ENCODE measurements around the gene QKI. TPM values are rescaled to one million over a fixed set of nuclear protein-coding genes. Genes with fewer than 3 reads are reported as not detected.

The QKI gene
- total and polyA plus RNA-seq, 2 of the 8 experiments (the other 6 are each of a cell fraction or from before 2014, with no cell fraction given) = 181 to 183 TPM

GRCh38 chr6:163413345-163414116, 987 bp upstream of the QKI start:
- ChIA-PET CTCF (ENCODE audit: partially characterized antibody) (interaction anchor here (0.6 kb wide), 1 partner anchor 241 kb away, joined by 3 read pairs; no protein-coding TSS in a partner anchor), POLR2A (ENCODE audit: partially characterized antibody) (no interaction called here)
- H2BK12ac ChIP-seq (ENCODE audit: low read depth, low read length) = no peak overlapping the region
- peak overlapping the region; percentile 3 to 47 (median 24); a peak in 6 of 7 replicates for H3K9ac ChIP-seq (replicated peaks in 1 of 4; ENCODE audit: extremely low read depth in 1 of 4, low read depth in 3 of 4, low read length in 3 of 4)
- no peaks in the 10 kb centered on the region for H3K36me3 ChIP-seq (ENCODE audit: control insufficient read depth in 2 of 4, insufficient read depth in 4 of 4, low read length in 3 of 4)
- peak in 1 of 2 experiments; percentile 93 for DNase-seq (ENCODE audit: low read depth in 1 of 2, low spot score in 2 of 2)
- H3K23me2 ChIP-seq (ENCODE audit: low read depth, low read length) = peaks cover 8% of the 10 kb centered on the region; the same call in 1 of the 2 replicates
- no peak overlapping the region for H3K14ac ChIP-seq (ENCODE audit: insufficient read length)
- peak overlapping the region; percentile 87; the same call in 1 of the 2 replicates for H3K27ac ChIP-seq (ENCODE audit: low read depth, low read length)
- H2BK15ac ChIP-seq (ENCODE audit: low read length) = no peak overlapping the region
- H4K8ac ChIP-seq (ENCODE audit: extremely low read depth, insufficient read depth, low read length) = peak overlapping the region; percentile 92
- H2BK5ac ChIP-seq (ENCODE audit: low read depth, low read length) = peak overlapping the region; percentile 72; the same call in 1 of the 2 replicates
- H2AK5ac ChIP-seq (ENCODE audit: low read depth, low read length) = no peak overlapping the region
- H2BK20ac ChIP-seq (ENCODE audit: low read length) = no peak overlapping the region
- H2AFZ ChIP-seq (ENCODE audit: low read length) = no peak overlapping the region
- H3K18ac ChIP-seq (ENCODE audit: extremely low read depth, low read length) = peak overlapping the region; percentile 91
- H3K79me2 ChIP-seq (ENCODE audit: control insufficient read depth in 1 of 2, insufficient read depth in 2 of 2, low read length in 2 of 2) = peaks cover 3 to 36% of the 10 kb centered on the region in 2 experiments; a peak in 3 of 4 replicates
- H4K91ac ChIP-seq (replicated peaks; ENCODE audit: insufficient read length, low read length) = peak overlapping the region; percentile 93
- no peaks in the 10 kb centered on the region; a peak in 1 of 7 replicates for H3K27me3 ChIP-seq (replicated peaks in 1 of 4; ENCODE audit: control insufficient read depth in 3 of 4, extremely low read depth in 1 of 4, insufficient read depth in 3 of 4, low read length in 3 of 4)
- no peak overlapping the region for H3K23ac ChIP-seq (ENCODE audit: insufficient read length)
- H3K4me3 ChIP-seq (ENCODE audit: extremely low read depth in 1 of 4, insufficient read depth in 2 of 4, low read depth in 3 of 4, low read length in 4 of 4) = peak overlapping the region; percentile 61 to 79 (median 75)
- H4K20me1 ChIP-seq (replicated peaks in 1 of 2; ENCODE audit: control insufficient read depth in 1 of 2, insufficient read depth in 2 of 2, low read length in 2 of 2) = peaks cover 2% of the 10 kb centered on the region in 2 experiments
- H4K5ac ChIP-seq (ENCODE audit: insufficient read length, low read depth, low read length) = peak overlapping the region; percentile 83
- WGBS, 2 experiments (ENCODE audit: extremely low coverage in 1 of 2, insufficient coverage in 1 of 2, insufficient read length in 1 of 2, insufficient replicate concordance in 2 of 2, low coverage in 1 of 2, low lambda C conversion rate in 2 of 2, missing lambda C conversion rate in 1 of 2) = 2% methylated on average over 25 of the region's 109 CpGs; no CpG with 5 or more reads in 1 of the 2 experiments
- no peak for FAIRE-seq
- H3K4me1 ChIP-seq (replicated peaks in 1 of 4; ENCODE audit: control insufficient read depth in 3 of 4, insufficient read depth in 4 of 4, low read length in 3 of 4) = peaks cover 0 to 12% (median 3%) of the 10 kb centered on the region in 4 experiments; a peak in 5 of 7 replicates
- no peaks in the 10 kb centered on the region for H3K9me3 ChIP-seq (ENCODE audit: insufficient read depth in 2 of 2, low read depth in 1 of 2, low read length in 1 of 2)
- peak overlapping the region; percentile 87 for H3K4ac ChIP-seq (replicated peaks; ENCODE audit: insufficient read length, low read depth, low read length)
- peak overlapping the region; percentile 78 to 86 for H3K4me2 ChIP-seq (ENCODE audit: insufficient read depth in 1 of 2, low read depth in 2 of 2, low read length in 2 of 2)
- H2BK120ac ChIP-seq (replicated peaks; ENCODE audit: low read depth, low read length) = no peak overlapping the region
- no peaks in the 10 kb centered on the region for H3K79me1 ChIP-seq (ENCODE audit: low read depth, low read length)
- peak overlapping the region; percentile 63 for H3K56ac ChIP-seq (replicated peaks; ENCODE audit: insufficient read length, low read depth, low read length)
- TF ChIP-seq RBBP5 (IDR thresholded peaks at IDR 0.05; ENCODE audit: borderline replicate concordance, low read depth, low read length) (peak; percentile 75; the same call in 1 of the 2 replicates), RFX5 (IDR thresholded peaks at IDR 0.05; ENCODE audit: borderline replicate concordance, low read depth, low read length) (no peak), ASH2L (IDR thresholded peaks at IDR 0.05; ENCODE audit: low read length) (peak; percentile 97), EP300 (IDR thresholded peaks at IDR 0.05; ENCODE audit: borderline replicate concordance in 1 of 2, low read depth in 2 of 2, low read length in 2 of 2) (no peak), PHF8 (conservative IDR thresholded peaks at IDR 0.05; ENCODE audit: low read depth, low read length) (peak; percentile 81), EZH2 (IDR thresholded peaks at IDR 0.05; ENCODE audit: low read depth, low read length, severe bottlenecking) (no peak), TEAD4 (IDR thresholded peaks at IDR 0.05; ENCODE audit: low read depth, low read length) (0 out of 2 replicates have a peak, but pooled peaks have one; percentile 2), NRF1 (IDR thresholded peaks at IDR 0.05; ENCODE audit: low read depth, low read length) (peak; percentile 49; the same call in 1 of the 2 replicates), SP4 (IDR thresholded peaks at IDR 0.05; ENCODE audit: low read length) (no peak), HDAC2 (IDR thresholded peaks at IDR 0.05; ENCODE audit: borderline replicate concordance in 1 of 2, low read depth in 2 of 2, low read length in 2 of 2) (peak; percentile 80 to 86; a peak in 3 of 4 replicates)
